Glutamatergic neuron (in vitro differentiated cells): ENCODE data around the gene ZNF562. TPM values are rescaled to one million over a fixed set of nuclear protein-coding genes. Genes with fewer than 3 reads are reported as not detected.
A peak's percentile ranks its signal among the peaks of the same experiment; 100 is the strongest.

Experiments
- DNase-seq: peaks from one replicate; pipeline ENCODE4 v3.0.0; 2022
- H3K27ac Mint-ChIP-seq: one replicate; pipeline ENCODE4 v1.8.0; 2020; ENCODE audit warnings: mild to moderate bottlenecking, mixed read lengths, inconsistent platforms; ENCODE audit not compliant: unreplicated experiment
- H3K27me3 Mint-ChIP-seq: one replicate; pipeline ENCODE4 v1.8.0; 2020; ENCODE audit warnings: mild to moderate bottlenecking, moderate library complexity, mixed read lengths, inconsistent platforms; ENCODE audit not compliant: unreplicated experiment
- H3K36me3 Mint-ChIP-seq: one replicate; pipeline ENCODE4 v1.8.0; 2020; ENCODE audit warnings: mild to moderate bottlenecking, mixed read lengths, inconsistent platforms; ENCODE audit not compliant: unreplicated experiment
- H3K4me1 Mint-ChIP-seq: one replicate; pipeline ENCODE4 v1.8.0; 2020; ENCODE audit warnings: mild to moderate bottlenecking, low read depth, mixed read lengths, inconsistent platforms; ENCODE audit not compliant: unreplicated experiment
- H3K4me3 Mint-ChIP-seq: one replicate; pipeline ENCODE4 v1.8.0; 2020; ENCODE audit warnings: mild to moderate bottlenecking, mixed read lengths, inconsistent platforms; ENCODE audit not compliant: unreplicated experiment
- H3K9me3 Mint-ChIP-seq: one replicate; pipeline ENCODE4 v1.8.0; 2020; ENCODE audit warnings: mild to moderate bottlenecking, moderate library complexity, mixed read lengths, inconsistent platforms; ENCODE audit not compliant: unreplicated experiment
- CTCF ChIP-seq: fragments of 200-600 bp; sonication (generic); IDR thresholded peaks from one replicate; pipeline ENCODE4 v1.5.0; 2021; ENCODE audit not compliant: partially characterized antibody, unreplicated experiment
- long read RNA-seq: library from polyadenylated mRNA; unstranded; transcript quantifications from one replicate; pipeline ENCODE4 v2.0.0, GENCODE V29; 2020; ENCODE audit not compliant: unreplicated experiment
- total RNA-seq: library from RNA; stranded (reverse); fragmentation: NEBNext Ultra II Directional; extraction: Animal tissue kit (Norgen Biotek cat#: 25700); gene quantifications from one replicate; pipeline ENCODE4 v1.2.1, GENCODE V29; 2021; ENCODE audit not compliant: unreplicated experiment

ZNF562 gene
- 71.4 TPM for total RNA-seq
- long read RNA-seq, partial matches to known transcripts = 3 of 24 reads
- long read RNA-seq, other reads (novel, unspliced or antisense) = 19 of 24 reads

- no peak for TF ChIP-seq CTCF
- Mint-ChIP-seq H3K4me3 (peak within 1 kb of the TSS; percentile 91), H3K36me3 (peaks cover 26% of the 10 kb centered on the region), H3K27me3 (peaks cover 19% of the 10 kb centered on the region), H3K27ac (peak within 1 kb of the TSS; percentile 100), H3K4me1 (peaks cover 8% of the 10 kb centered on the region), H3K9me3 (peaks cover 34% of the 10 kb centered on the region)
- peak; percentile 91 for DNase-seq
These were observed at the start of gene ZNF562 for GRCh38 chr19:9674663-9675357. TSS of gene ZNF562 (minus strand) at chr19:9675100. CDS start at chr19:9660744, 14,356 bp downstream.

GRCh38 chr19:9724157-9724556 is 49.3 kb upstream of the ZNF562 start:
- H3K9me3 Mint-ChIP-seq = peaks cover 4% of the 10 kb centered on the region
- H3K4me3 Mint-ChIP-seq = no peak overlapping the region
- peaks cover 5% of the 10 kb centered on the region for H3K36me3 Mint-ChIP-seq
- TF ChIP-seq CTCF = no peak
- no peaks in the 10 kb centered on the region for H3K27me3 Mint-ChIP-seq
- DNase-seq = no peak
- peaks cover 6% of the 10 kb centered on the region for H3K4me1 Mint-ChIP-seq
- H3K27ac Mint-ChIP-seq = no peak overlapping the region

DNA sequence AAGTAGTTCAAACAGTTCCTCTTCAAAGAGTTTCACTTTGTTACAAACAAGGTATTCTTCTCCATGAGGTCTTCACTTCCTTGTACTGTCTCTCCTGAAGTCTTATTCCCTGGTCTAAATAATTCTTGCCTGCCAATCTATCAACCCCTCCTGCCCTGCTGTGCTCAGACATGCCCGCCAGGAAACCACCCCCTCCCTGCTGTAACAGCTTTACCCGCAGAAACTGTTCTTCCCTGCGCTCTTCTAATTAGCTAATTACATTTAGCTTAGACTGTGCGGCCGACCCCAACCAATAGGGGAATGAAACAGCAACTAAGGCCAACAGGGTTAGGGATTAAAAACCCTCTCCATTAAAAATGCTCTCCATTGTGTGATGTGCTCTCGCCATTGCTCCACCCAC is 47.0 kb upstream of the ZNF562 start:
- Mint-ChIP-seq H3K36me3 (peaks cover 5% of the 10 kb centered on the region), H3K27me3 (no peaks in the 10 kb centered on the region), H3K9me3 (peaks cover 6% of the 10 kb centered on the region), H3K4me3 (peak overlapping the region; percentile 19), H3K4me1 (peaks cover 6% of the 10 kb centered on the region), H3K27ac (peak overlapping the region; percentile 26)
- no peak for TF ChIP-seq CTCF
- DNase-seq = peak; percentile 19

DNA sequence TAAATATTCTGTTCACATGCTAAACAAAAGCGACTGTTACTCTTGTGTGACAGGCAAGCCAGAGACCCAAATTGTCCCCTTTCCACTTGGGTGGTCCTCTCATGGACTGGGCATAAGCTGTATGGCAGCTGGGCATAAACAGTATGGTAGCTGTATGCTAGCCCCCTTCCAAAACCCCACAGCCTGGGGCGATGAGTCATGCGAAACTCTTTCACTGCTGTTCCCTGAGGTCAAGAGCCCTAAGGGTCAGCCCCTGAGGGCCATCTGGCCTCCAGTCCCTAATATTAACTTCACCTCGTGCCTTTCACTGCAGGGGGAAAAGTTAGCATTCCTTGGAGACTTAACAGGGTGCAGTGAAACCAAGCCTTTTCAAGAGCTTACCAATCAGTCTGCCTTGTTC is 45.6 kb upstream of the ZNF562 start:
- peak; percentile 16 for DNase-seq
- H3K4me3 Mint-ChIP-seq = no peak overlapping the region
- no peaks in the 10 kb centered on the region for H3K27me3 Mint-ChIP-seq
- H3K9me3 Mint-ChIP-seq = peaks cover 6% of the 10 kb centered on the region
- H3K27ac Mint-ChIP-seq = no peak overlapping the region
- H3K4me1 Mint-ChIP-seq = peaks cover 6% of the 10 kb centered on the region
- peaks cover 5% of the 10 kb centered on the region for H3K36me3 Mint-ChIP-seq
- TF ChIP-seq CTCF = no peak

GRCh38 chr19:9711815-9712214 is 36.9 kb upstream of the ZNF562 start:
- Mint-ChIP-seq H3K27me3 (no peaks in the 10 kb centered on the region), H3K27ac (no peak overlapping the region), H3K9me3 (peaks cover 7% of the 10 kb centered on the region), H3K4me1 (no peaks in the 10 kb centered on the region), H3K4me3 (no peak overlapping the region), H3K36me3 (peaks cover 19% of the 10 kb centered on the region)
- no peak for DNase-seq
- no peak for TF ChIP-seq CTCF
